ENCODE data around the gene MICU1. TPM values are rescaled to one million over a fixed set of nuclear protein-coding genes. Genes with fewer than 3 reads are reported as not detected.

MICU1 gene
- total RNA-seq, 2 donors from 2014 or later = 30.9 to 36.0 TPM

DNA sequence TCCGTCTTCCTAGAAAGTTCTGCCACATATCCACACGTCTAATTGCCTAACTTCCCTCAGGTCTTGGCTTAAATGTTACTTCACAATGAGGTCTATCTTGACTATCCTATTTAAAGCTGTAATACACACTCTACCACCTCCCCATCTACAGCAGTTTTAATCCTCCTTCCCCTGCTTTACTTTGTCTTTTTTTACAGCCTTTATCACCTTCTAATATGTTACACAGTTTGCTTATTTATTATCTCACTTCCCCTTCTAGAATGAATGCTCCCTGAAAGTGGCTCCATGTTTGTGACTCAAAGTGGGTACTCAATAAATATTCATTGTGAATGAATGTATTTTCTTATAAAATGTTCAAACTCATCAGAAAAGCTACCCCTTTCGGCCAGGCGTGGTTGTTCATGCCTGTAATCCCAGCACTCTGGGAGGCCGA lies 13.6 kb upstream of the MICU1 start:
- H3K9me3 ChIP-seq = no peaks in the 10 kb centered on the region
- TF ChIP-seq, protein P1, sequence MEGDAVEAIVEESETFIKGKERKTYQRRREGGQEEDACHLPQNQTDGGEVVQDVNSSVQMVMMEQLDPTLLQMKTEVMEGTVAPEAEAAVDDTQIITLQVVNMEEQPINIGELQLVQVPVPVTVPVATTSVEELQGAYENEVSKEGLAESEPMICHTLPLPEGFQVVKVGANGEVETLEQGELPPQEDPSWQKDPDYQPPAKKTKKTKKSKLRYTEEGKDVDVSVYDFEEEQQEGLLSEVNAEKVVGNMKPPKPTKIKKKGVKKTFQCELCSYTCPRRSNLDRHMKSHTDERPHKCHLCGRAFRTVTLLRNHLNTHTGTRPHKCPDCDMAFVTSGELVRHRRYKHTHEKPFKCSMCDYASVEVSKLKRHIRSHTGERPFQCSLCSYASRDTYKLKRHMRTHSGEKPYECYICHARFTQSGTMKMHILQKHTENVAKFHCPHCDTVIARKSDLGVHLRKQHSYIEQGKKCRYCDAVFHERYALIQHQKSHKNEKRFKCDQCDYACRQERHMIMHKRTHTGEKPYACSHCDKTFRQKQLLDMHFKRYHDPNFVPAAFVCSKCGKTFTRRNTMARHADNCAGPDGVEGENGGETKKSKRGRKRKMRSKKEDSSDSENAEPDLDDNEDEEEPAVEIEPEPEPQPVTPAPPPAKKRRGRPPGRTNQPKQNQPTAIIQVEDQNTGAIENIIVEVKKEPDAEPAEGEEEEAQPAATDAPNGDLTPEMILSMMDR (IDR thresholded peaks at IDR 0.05) = no peak
- no peak overlapping the region for H3K4me3 ChIP-seq
- no peak for DNase-seq (ENCODE audit: low spot score)
- no peaks in the 10 kb centered on the region for H3K36me3 ChIP-seq
- H3K4me1 ChIP-seq = peaks cover 0 to 12% of the 10 kb centered on the region in 2 donors
- no peak overlapping the region for H3K27ac ChIP-seq
- H3K27me3 ChIP-seq = no peaks in the 10 kb centered on the region

DNA sequence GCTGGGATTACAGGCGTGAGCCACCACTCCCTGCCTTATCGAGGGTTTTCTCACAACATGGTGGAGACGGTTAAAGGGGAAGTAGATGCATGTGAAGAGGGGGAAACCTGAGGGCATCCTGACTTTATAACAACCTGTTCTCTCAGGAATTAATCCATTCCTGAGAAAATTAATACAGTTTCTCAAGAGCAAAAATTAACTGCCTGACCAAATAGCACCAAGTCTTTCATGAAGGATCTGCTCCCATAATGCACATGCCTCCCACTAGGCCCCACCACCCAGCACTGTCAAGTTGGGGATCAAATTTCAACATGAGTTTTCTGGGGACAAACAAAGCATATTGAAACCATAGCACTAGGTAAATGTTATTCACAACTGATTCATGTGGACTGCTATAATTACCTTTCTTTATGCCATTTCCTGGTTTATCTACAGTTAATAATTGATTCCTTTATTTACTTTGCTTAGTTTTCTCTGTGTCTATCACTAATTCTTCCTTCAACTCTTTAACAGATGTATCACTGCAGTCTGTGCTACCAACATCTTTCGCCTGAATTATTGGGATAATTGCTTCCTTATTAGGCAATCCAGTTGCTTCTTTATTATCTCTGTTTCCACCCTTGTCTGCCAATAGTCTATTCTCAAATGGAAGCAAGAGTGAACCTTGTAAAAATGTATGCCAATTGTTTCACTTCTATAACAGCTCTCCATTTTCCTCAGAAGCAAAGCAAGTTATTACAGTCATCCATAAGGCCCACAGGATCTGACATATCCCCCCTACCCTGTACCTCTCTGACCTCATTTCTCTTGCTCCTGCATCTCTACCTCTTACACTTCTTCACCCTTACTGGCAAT lies 12.9 kb upstream of the MICU1 start:
- peaks cover 0 to 12% of the 10 kb centered on the region in 2 donors for H3K4me1 ChIP-seq
- no peaks in the 10 kb centered on the region for H3K36me3 ChIP-seq
- no peak for DNase-seq (ENCODE audit: low spot score)
- no peaks in the 10 kb centered on the region for H3K9me3 ChIP-seq
- H3K27me3 ChIP-seq = no peaks in the 10 kb centered on the region
- H3K4me3 ChIP-seq = no peak overlapping the region
- TF ChIP-seq, protein P1 (IDR thresholded peaks at IDR 0.05) = no peak
- no peak overlapping the region for H3K27ac ChIP-seq

DNA sequence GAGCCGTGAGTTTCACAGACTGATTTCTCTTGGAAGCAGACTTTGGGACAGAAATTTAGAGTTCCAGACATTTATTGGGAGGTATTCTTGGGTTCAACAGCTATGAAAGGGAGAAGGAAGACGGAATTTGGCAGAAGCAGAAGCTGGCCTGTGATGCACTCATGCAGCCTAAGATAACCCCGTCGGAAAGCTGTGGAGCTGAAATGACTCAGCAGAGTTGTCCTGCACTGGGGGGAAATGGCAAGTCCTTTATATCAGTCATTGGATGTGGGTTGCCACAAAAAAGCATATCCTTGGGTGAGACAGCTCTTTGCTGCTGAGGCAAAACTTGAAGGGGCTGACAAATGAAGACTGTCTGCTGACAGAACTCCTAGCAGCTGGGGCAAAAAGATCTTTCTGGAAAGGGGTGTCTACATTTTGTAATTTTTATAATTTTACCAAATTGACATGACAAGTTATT lies 11.5 kb upstream of the MICU1 start:
- peak; percentile 78 for DNase-seq (ENCODE audit: low spot score)
- H3K4me1 ChIP-seq = peaks cover 0 to 12% of the 10 kb centered on the region in 2 donors

DNA sequence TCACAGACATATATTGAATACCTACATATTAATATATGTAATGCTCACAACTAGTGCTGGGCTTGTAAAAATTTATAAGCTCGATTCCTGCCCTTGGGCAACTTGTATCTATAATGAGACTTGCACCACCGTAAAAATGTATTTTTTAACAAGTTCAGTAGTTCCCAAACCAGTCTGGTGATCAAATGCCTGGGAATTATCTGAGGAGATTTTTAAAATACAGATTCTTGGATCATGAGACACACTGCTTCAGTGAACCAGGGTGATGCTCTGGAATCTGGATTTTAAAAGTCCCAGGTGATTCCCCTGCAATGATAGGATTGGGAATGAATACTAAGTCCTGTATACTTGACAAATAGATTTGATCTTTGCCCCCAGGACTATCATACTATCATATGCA lies 4.3 kb upstream of the MICU1 start:
- TF ChIP-seq, protein P1 (IDR thresholded peaks at IDR 0.05) = no peak
- no peak for DNase-seq (ENCODE audit: low spot score)
- Histone ChIP-seq H3K27ac (no peak overlapping the region), H3K36me3 (no peaks in the 10 kb centered on the region), H3K4me3 (no peak overlapping the region), H3K27me3 (no peaks in the 10 kb centered on the region), H3K4me1 (peaks cover 0 to 5% of the 10 kb centered on the region in 2 donors), H3K9me3 (no peaks in the 10 kb centered on the region)

More for the DNA sequence above, 11.5 kb upstream of the MICU1 start:
- TF ChIP-seq, protein P1 (IDR thresholded peaks at IDR 0.05) = no peak
- Histone ChIP-seq H3K9me3 (no peaks in the 10 kb centered on the region), H3K36me3 (no peaks in the 10 kb centered on the region), H3K27ac (peak overlapping the region; percentile 40 to 60), H3K4me3 (no peak overlapping the region), H3K27me3 (no peaks in the 10 kb centered on the region)

DNA sequence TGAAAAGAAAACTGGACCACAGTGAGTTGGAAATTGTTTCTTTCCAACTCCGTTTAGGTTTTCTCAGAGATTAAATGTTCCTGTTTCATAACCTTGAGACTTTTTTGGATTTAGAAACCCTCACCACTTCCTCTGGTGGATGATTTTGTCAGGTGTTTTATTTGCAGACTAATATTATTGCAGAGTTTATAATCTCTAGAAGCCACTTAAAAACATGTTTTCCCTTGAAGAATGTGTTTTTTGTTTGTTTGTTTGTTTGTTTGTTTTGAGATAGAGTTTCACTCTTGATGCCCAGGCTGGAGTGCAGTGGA lies 520 bp upstream of the MICU1 start:
- TF ChIP-seq, protein P1 (IDR thresholded peaks at IDR 0.05) = no peak
- H3K4me3 ChIP-seq = peak overlapping the region; percentile 69 to 73
- no peak for DNase-seq (ENCODE audit: low spot score)
- no peaks in the 10 kb centered on the region for H3K36me3 ChIP-seq
- peaks cover 0 to 15% of the 10 kb centered on the region in 2 donors for H3K4me1 ChIP-seq
- no peaks in the 10 kb centered on the region for H3K27me3 ChIP-seq
- peak overlapping the region; percentile 33 to 64 for H3K27ac ChIP-seq
- H3K9me3 ChIP-seq = no peaks in the 10 kb centered on the region
